Mesangial cell (primary cell): ENCODE data around the gene SFN. TPM values are rescaled to one million over a fixed set of nuclear protein-coding genes. Genes with fewer than 3 reads are reported as not detected.

Experiments used
- total RNA-seq: library from RNA; depleted of rRNA; stranded (reverse); fragments of >200 nt; gene quantifications from 2 replicates; pipeline ENCODE4 v1.2.3, GENCODE V29; 2015

The SFN gene
- total RNA-seq = 21.7 and 44.3 TPM in 2 replicates

DNA sequence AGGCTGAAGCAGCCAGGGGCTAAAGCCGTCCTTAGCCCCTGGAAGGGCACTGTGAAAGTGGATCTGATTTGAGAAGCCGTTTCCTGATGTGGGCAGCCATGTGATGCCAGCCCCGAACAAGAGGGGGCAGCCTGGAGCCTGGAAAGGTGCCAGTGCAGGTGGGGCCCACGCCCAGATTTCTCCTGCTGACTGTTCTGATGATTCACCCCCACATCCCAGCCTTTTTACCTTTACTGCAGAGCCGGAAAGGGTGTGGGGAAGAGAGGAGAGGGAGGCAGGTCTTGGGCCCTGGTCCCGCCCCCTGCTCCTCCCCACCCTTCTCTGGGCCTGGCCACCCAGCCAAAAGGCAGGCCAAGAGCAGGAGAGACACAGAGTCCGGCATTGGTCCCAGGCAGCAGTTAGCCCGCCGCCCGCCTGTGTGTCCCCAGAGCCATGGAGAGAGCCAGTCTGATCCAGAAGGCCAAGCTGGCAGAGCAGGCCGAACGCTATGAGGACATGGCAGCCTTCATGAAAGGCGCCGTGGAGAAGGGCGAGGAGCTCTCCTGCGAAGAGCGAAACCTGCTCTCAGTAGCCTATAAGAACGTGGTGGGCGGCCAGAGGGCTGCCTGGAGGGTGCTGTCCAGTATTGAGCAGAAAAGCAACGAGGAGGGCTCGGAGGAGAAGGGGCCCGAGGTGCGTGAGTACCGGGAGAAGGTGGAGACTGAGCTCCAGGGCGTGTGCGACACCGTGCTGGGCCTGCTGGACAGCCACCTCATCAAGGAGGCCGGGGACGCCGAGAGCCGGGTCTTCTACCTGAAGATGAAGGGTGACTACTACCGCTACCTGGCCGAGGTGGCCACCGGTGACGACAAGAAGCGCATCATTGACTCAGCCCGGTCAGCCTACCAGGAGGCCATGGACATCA, at the start of gene SFN:
Gene SFN, plus strand, starts transcription at position 369 of the 904 bp plus-strand sequence. Its CDS starts 64 bp downstream, at position 433.

GRCh38 chr1:26826261-26827105, 36.5 kb upstream of the SFN start, which contains the start of gene ZDHHC18:
Gene ZDHHC18 (plus strand): TSS chr1:26826688. CDS start chr1:26826805, 117 bp downstream.

GRCh38 chr1:26889551-26890466, 26.9 kb downstream of the SFN start, which contains the start of gene GPN2:
Gene GPN2 (minus strand): TSS chr1:26890283. CDS start chr1:26890096, 187 bp downstream.

DNA sequence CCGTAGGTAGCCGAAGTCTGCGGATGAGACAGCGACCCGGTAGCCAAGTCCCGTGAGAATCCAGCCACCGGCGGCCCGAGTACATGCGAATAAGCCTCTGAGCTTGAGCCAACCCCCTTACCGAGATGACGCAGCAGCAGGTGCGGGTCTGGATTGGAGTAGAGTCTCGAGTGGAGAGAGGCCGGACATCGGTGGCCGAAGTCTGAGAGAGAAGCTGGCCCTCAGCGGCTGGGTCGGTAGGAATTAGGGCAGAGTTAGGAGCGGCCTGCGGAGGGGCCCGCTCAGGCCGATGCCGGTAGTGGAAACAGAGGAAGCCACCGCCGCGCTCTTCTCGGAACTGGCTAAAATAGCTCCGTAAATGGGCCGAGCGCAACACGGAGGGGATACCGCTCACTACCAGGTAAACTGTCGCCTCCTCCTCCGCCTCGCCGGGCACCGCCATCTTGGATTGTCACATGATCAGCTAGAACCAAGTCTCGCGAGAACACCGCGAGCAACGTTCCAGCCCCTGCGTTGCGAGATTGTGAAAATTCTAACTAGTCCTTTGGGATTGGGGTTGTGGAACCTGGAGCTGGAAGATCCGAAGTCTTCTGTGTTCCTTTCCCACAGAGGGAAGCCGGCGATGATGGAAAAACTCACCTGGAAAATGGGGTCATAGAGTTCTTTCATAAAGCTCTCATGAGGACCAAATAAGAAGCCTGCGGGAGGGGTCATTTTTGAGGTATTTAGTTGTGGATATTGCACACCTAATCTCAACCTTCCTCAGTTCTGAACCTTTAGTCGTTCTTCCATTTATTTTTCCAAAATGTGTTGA, 37.3 kb downstream of the SFN start, which contains the start of gene GPATCH3:
Gene GPATCH3, minus strand, starts transcription at position 467 of the 814 bp plus-strand sequence. Its CDS starts 25 bp downstream, at position 442.

Other genes with a start within 250 kb of the SFN start
- 46.0 and 64.3 TPM in 2 replicates for gene ARID1A, start 167.1 kb upstream of the SFN start, total RNA-seq
- 7.3 and 14.5 TPM in 2 replicates for gene PIGV, start 75.2 kb upstream of the SFN start, total RNA-seq
- 23.5 and 31.3 TPM in 2 replicates for gene ZDHHC18, start 36.5 kb upstream of the SFN start, total RNA-seq
- 12.9 and 16.1 TPM in 2 replicates for gene GPN2, start 27.1 kb downstream of the SFN start, total RNA-seq
- gene GPATCH3, start 37.3 kb downstream of the SFN start, total RNA-seq = 9.0 and 9.1 TPM in 2 replicates
- gene NR0B2, start 50.8 kb downstream of the SFN start, total RNA-seq = not detected in 2 replicates
- gene NUDC, start 58.6 kb downstream of the SFN start, total RNA-seq = 36.6 and 89.3 TPM in 2 replicates
- 1.6 and 3.4 TPM in 2 replicates for gene KDF1, start 97.3 kb downstream of the SFN start, total RNA-seq
- 56.5 and 56.7 TPM in 2 replicates for gene TRNP1, start 130.5 kb downstream of the SFN start, total RNA-seq
- gene TENT5B, start 149.7 kb downstream of the SFN start, total RNA-seq = 6.5 and 16.1 TPM in 2 replicates